IMR-90 (cell line): ENCODE data around the gene ABCA12. TPM values are rescaled to one million over a fixed set of nuclear protein-coding genes. Genes with fewer than 3 reads are reported as not detected.

Experiments
- ATAC-seq: fragments of 200-7000 bp; cut with Tn5 transposase; 2 replicates; pipeline ENCODE4 v1.9.1; 2020; ENCODE audit warnings: low read depth, mild to moderate bottlenecking, moderate library complexity
- BruUV-seq: library from RNA; stranded (reverse); fragments of 400-500 nt; replicated peaks from 2 replicates; lab custom pipeline; 2021; lab: Mats Ljungman, UMichigan
- CTCF ChIA-PET: fragments of 300-600 bp; formaldehyde crosslinking; extraction: SDS; loops from one replicate; lab custom pipeline; 2021; ENCODE audit warnings: antibody characterized with exemption; lab: Yijun Ruan, JAX
- POLR2A ChIA-PET: fragments of 300-600 bp; sonication (Branson Sonifier 250); formaldehyde crosslinking; loops from one replicate; lab custom pipeline; 2022; ENCODE audit warnings: antibody characterized with exemption; ENCODE audit not compliant: unreplicated experiment; lab: Charles Lee
- DNase-seq: peaks from one replicate; pipeline ENCODE4 v3.0.0; 2013
- H2AFZ ChIP-seq: replicated peaks from 2 replicates; pipeline ENCODE3; 2013; ENCODE audit warnings: low read length, mild to moderate bottlenecking; ENCODE audit not compliant: poor library complexity
- H2AK5ac ChIP-seq: 2 replicates; pipeline ENCODE4 v1.6.1; 2013; ENCODE audit warnings: low read depth, low read length, inconsistent platforms
- H2AK9ac ChIP-seq: replicated peaks from 2 replicates; pipeline ENCODE3; 2013; ENCODE audit warnings: mild to moderate bottlenecking, low read depth, low read length, moderate library complexity; ENCODE audit not compliant: poor library complexity
- H2BK120ac ChIP-seq: 2 replicates; pipeline ENCODE4 v1.6.1; 2013; ENCODE audit warnings: low read depth, low read length, inconsistent platforms
- H2BK15ac ChIP-seq: 3 replicates; pipeline ENCODE4 v1.6.1; 2013; ENCODE audit warnings: low read depth, low read length, inconsistent platforms
- H2BK20ac ChIP-seq: 2 replicates; pipeline ENCODE4 v1.6.1; 2013; ENCODE audit warnings: low read depth, mild to moderate bottlenecking, inconsistent platforms, low read length, moderate library complexity
- H2BK5ac ChIP-seq: 2 replicates; pipeline ENCODE4 v1.6.1; 2013; ENCODE audit warnings: mild to moderate bottlenecking, low read depth, low read length, inconsistent platforms; ENCODE audit not compliant: poor library complexity, severe bottlenecking
- H3K14ac ChIP-seq: replicated peaks from 2 replicates; pipeline ENCODE4 v1.6.1; 2013; ENCODE audit warnings: low read depth, low read length, inconsistent platforms
- H3K18ac ChIP-seq: 2 replicates; pipeline ENCODE4 v1.6.1; 2013; ENCODE audit warnings: low read depth, low read length, control low read depth
- H3K23ac ChIP-seq: 2 replicates; pipeline ENCODE4 v1.6.1; 2013; ENCODE audit warnings: low read depth, low read length, inconsistent platforms
- H3K27ac ChIP-seq: 2 replicates; pipeline ENCODE4 v1.5.1; 2013; ENCODE audit warnings: mild to moderate bottlenecking, control low read depth, low read length; ENCODE audit not compliant: insufficient read depth
- H3K27me3 ChIP-seq: 2 replicates; pipeline ENCODE4 v1.6.1; 2013; ENCODE audit warnings: low read length; ENCODE audit not compliant: control insufficient read depth, insufficient read depth
- H3K36me3 ChIP-seq: 2 replicates; pipeline ENCODE4 v1.6.1; 2013; ENCODE audit warnings: low read length, mixed read lengths; ENCODE audit not compliant: control insufficient read depth, insufficient read depth
- H3K4ac ChIP-seq: 2 replicates; pipeline ENCODE4 v1.6.1; 2013; ENCODE audit warnings: low read depth, low read length, inconsistent platforms
- H3K4me1 ChIP-seq: 2 replicates; pipeline ENCODE4 v1.6.1; 2013; ENCODE audit warnings: low read length, mixed read lengths; ENCODE audit not compliant: control insufficient read depth, insufficient read depth
- H3K4me2 ChIP-seq: 2 replicates; pipeline ENCODE4 v1.6.1; 2013; ENCODE audit warnings: low read depth, mild to moderate bottlenecking, control low read depth, low read length, moderate library complexity
- H3K4me3 ChIP-seq: 2 replicates; pipeline ENCODE4 v1.5.1; 2013; ENCODE audit warnings: low read depth, mild to moderate bottlenecking, control low read depth, low read length, moderate library complexity; ENCODE audit not compliant: insufficient read depth
- H3K56ac ChIP-seq: 2 replicates; pipeline ENCODE4 v1.6.1; 2013; ENCODE audit warnings: low read length, inconsistent platforms; ENCODE audit not compliant: insufficient read depth; ENCODE audit errors: extremely low read depth
- H3K79me1 ChIP-seq, 2 experiments: 2 replicates each; pipeline ENCODE4 v1.6.1; 2013; ENCODE audit warnings: low read length in 2 of 2, inconsistent platforms in 1 of 2, low read depth in 1 of 2
- H3K9ac ChIP-seq: 2 replicates; pipeline ENCODE4 v1.6.1; 2013; ENCODE audit warnings: low read depth, low read length, control low read depth
- H3K9me1 ChIP-seq: 2 replicates; pipeline ENCODE4 v1.6.1; 2013; ENCODE audit warnings: low read length, inconsistent platforms; ENCODE audit not compliant: insufficient read depth
- H3K9me3 ChIP-seq: 2 replicates; pipeline ENCODE4 v1.6.1; 2013; ENCODE audit warnings: low read length; ENCODE audit not compliant: control insufficient read depth, insufficient read depth
- H4K20me1 ChIP-seq: 2 replicates; pipeline ENCODE4 v1.6.1; 2013; ENCODE audit warnings: low read length, inconsistent platforms; ENCODE audit not compliant: insufficient read depth
- H4K5ac ChIP-seq: 2 replicates; pipeline ENCODE4 v1.6.1; 2013; ENCODE audit warnings: mild to moderate bottlenecking, low read depth, low read length, control low read depth
- H4K8ac ChIP-seq, 2 experiments: 2 replicates each; pipeline ENCODE4 v1.6.1; 2013; ENCODE audit warnings: low read depth in 2 of 2, low read length in 2 of 2, control low read depth in 1 of 2, inconsistent platforms in 1 of 2
- H4K91ac ChIP-seq: 2 replicates; pipeline ENCODE4 v1.6.1; 2013; ENCODE audit warnings: low read depth, low read length, inconsistent platforms; ENCODE audit not compliant: insufficient read depth
- BHLHE40 ChIP-seq: fragments of 150-350 bp; IDR thresholded peaks from 2 replicates; pipeline ENCODE4 v1.6.1; 2016; ENCODE audit warnings: mild to moderate bottlenecking, low read depth, low read length
- CEBPB ChIP-seq: IDR thresholded peaks from 2 replicates; pipeline ENCODE4 v1.6.1; 2012; ENCODE audit warnings: low read depth, low read length, improper control_type of control experiment
- CTCF ChIP-seq: conservative IDR thresholded peaks from 2 replicates; pipeline ENCODE4 v1.5.1; 2012; ENCODE audit warnings: mild to moderate bottlenecking, low read depth, low read length, improper control_type of control experiment
- ELK1 ChIP-seq: fragments of 150-350 bp; IDR thresholded peaks from 2 replicates; pipeline ENCODE4 v1.6.1; 2016; ENCODE audit warnings: low read depth, mild to moderate bottlenecking, low read length, moderate library complexity, borderline replicate concordance
- MAFK ChIP-seq: IDR thresholded peaks from 2 replicates; pipeline ENCODE4 v1.6.1; 2012; ENCODE audit warnings: low read depth, low read length, improper control_type of control experiment
- MAZ ChIP-seq: IDR thresholded peaks from 2 replicates; pipeline ENCODE4 v1.6.1; 2012; ENCODE audit warnings: low read depth, mild to moderate bottlenecking, low read length, improper control_type of control experiment, moderate library complexity, borderline replicate concordance
- MXI1 ChIP-seq: IDR thresholded peaks from 2 replicates; pipeline ENCODE4 v1.6.1; 2012; ENCODE audit warnings: low read depth, mild to moderate bottlenecking, low read length, moderate library complexity, borderline replicate concordance
- NFE2L2 ChIP-seq: fragments of 150-350 bp; IDR thresholded peaks from 2 replicates; pipeline ENCODE4 v1.6.1; 2016; ENCODE audit warnings: low read depth, mild to moderate bottlenecking, low read length
- RAD21 ChIP-seq: IDR thresholded peaks from 2 replicates; pipeline ENCODE4 v1.6.1; 2012; ENCODE audit warnings: low read length, improper control_type of control experiment
- RCOR1 ChIP-seq: IDR thresholded peaks from 2 replicates; pipeline ENCODE4 v1.6.1; 2012; ENCODE audit warnings: mild to moderate bottlenecking, low read length, improper control_type of control experiment; ENCODE audit not compliant: insufficient replicate concordance
- RFX5 ChIP-seq: IDR thresholded peaks from 2 replicates; pipeline ENCODE4 v1.8.0; 2012; ENCODE audit warnings: low read depth, mild to moderate bottlenecking, low read length, moderate library complexity
- USF2 ChIP-seq: fragments of 150-350 bp; IDR thresholded peaks from 2 replicates; pipeline ENCODE4 v1.6.1; 2017; ENCODE audit warnings: mild to moderate bottlenecking, antibody characterized with exemption, low read length, low read depth
- WGBS, 2 experiments: methylation state at CpG; one replicate each; pipeline versions ENCODE4 v1.1.5 to v1.1.7; 2013; ENCODE audit warnings: missing lambda C conversion rate in 2 of 2; ENCODE audit not compliant: insufficient read length in 1 of 2; ENCODE audit errors: extremely low coverage in 2 of 2; 5-methylcytosine and 5-hydroxymethylcytosine counted together
- dilution Hi-C: fragments of 300-500 bp; cut with HindIII; formaldehyde crosslinking; loops from one replicate; pipeline ENCODE4 v1.14.3; 2018; ENCODE audit warnings: low sequenced_read_pairs; ENCODE audit not compliant: unreplicated experiment
- in situ Hi-C: fragments of 300-500 bp; cut with MboI; formaldehyde crosslinking; loops from 3 replicates; pipeline ENCODE4 v1.14.3; 2019; ENCODE audit warnings: low sequenced_read_pairs, inconsistent platforms, mixed read lengths
- intact Hi-C: fragments of 100-400 bp; cut with micrococcal nuclease; formaldehyde crosslinking; loops from 2 replicates; pipeline ENCODE4 v1.10.0; 2022
- polyA plus RNA-seq, 3 experiments: library from polyadenylated mRNA; depleted of rRNA; stranded (reverse); fragments of >200 nt; gene quantifications; 2 replicates each; pipeline ENCODE4 v1.2.3, GENCODE V29; 2012; ENCODE audit warnings: low replicate concordance in 1 of 3
- total RNA-seq: library from RNA; depleted of rRNA; stranded (reverse); fragments of >200 nt; gene quantifications from 2 replicates; pipeline ENCODE4 v1.2.3, GENCODE V29; 2012

The ABCA12 gene
- total and polyA plus RNA-seq, 2 of the 4 experiments (the other 2 are of a cell fraction), result under 0.01 TPM; not detected in 1

- WGBS, 2 experiments, result 61% methylated on average over 3 of the region's 3 CpGs; no CpG with 5 or more reads in 1 of the 2 experiments
- CTCF ChIA-PET, result interaction anchor here (0.8 kb wide), 1 partner anchor 55 kb away, joined by 3 read pairs; no protein-coding TSS in a partner anchor
Observed at GRCh38 chr2:215034154-215034553, 104.3 kb downstream of the ABCA12 start.

More at GRCh38 chr2:215034154-215034553, 104.3 kb downstream of the ABCA12 start:
- Histone ChIP-seq H4K8ac (no peak overlapping the region), H2BK5ac (no peak overlapping the region), H3K27me3 (no peaks in the 10 kb centered on the region), H3K56ac (no peak overlapping the region), H3K23ac (no peak overlapping the region), H2AK5ac (no peak overlapping the region), H4K5ac (no peak overlapping the region), H2BK20ac (no peak overlapping the region), H3K9ac (no peak overlapping the region), H3K14ac (no peak overlapping the region), H3K4me3 (no peak overlapping the region), H3K9me3 (no peaks in the 10 kb centered on the region), H3K4me1 (no peaks in the 10 kb centered on the region), H3K36me3 (no peaks in the 10 kb centered on the region), H2AK9ac (no peak overlapping the region), H2AFZ (no peak overlapping the region), H3K27ac (no peak overlapping the region), H4K91ac (no peak overlapping the region), H3K4me2 (no peak overlapping the region), H2BK15ac (no peak overlapping the region), H4K20me1 (no peaks in the 10 kb centered on the region), H2BK120ac (no peak overlapping the region), H3K79me1 (no peaks in the 10 kb centered on the region), H3K18ac (no peak overlapping the region), H3K9me1 (no peaks in the 10 kb centered on the region), H3K4ac (no peak overlapping the region)
- in situ Hi-C loops (no loop called here), dilution Hi-C loops (no loop called here), intact Hi-C loops (no loop called here)
- BruUV-seq, result no TSS peak
- no peak for ATAC-seq
- no peak for DNase-seq
- POLR2A ChIA-PET, result no interaction called here
- TF ChIP-seq MXI1, result no peak
- no peak for TF ChIP-seq RCOR1
- TF ChIP-seq CTCF, result no peak
- TF ChIP-seq ELK1, result no peak
- no peak for TF ChIP-seq CEBPB
- no peak for TF ChIP-seq RAD21
- no peak for TF ChIP-seq RFX5
- TF ChIP-seq NFE2L2, result no peak
- no peak for TF ChIP-seq MAFK
- TF ChIP-seq USF2, result no peak
- no peak for TF ChIP-seq BHLHE40
- TF ChIP-seq MAZ, result no peak
